ENCODE results near the gene PPT1. TPM values are rescaled to one million over a fixed set of nuclear protein-coding genes. Genes with fewer than 3 reads are reported as not detected.

PPT1 gene
- total RNA-seq, 1 donor from 2014 or later, result 110 TPM

- Histone ChIP-seq H3K4me1 (no peaks in the 10 kb centered on the region), H3K79me2 (ENCODE audit: low read depth) (no peaks in the 10 kb centered on the region), H3K4me2 (no peak overlapping the region), H3K27ac (no peak overlapping the region), H4K20me1 (ENCODE audit: low read depth) (no peaks in the 10 kb centered on the region), H3K9me3 (ENCODE audit: low read depth) (no peaks in the 10 kb centered on the region), H3K9ac (no peak overlapping the region), H3F3A (ENCODE audit: low read depth) (peaks cover 12% of the 10 kb centered on the region), H2AFZ (replicated peaks) (no peak overlapping the region), H3K4me3 (no peak overlapping the region), H3K27me3 (no peaks in the 10 kb centered on the region), H3K36me3 (no peaks in the 10 kb centered on the region)
- Mint-ChIP-seq H3K9me3 (no peaks in the 10 kb centered on the region), H3K36me3 (no peaks in the 10 kb centered on the region), H3K27ac (no peak overlapping the region), H3K27me3 (ENCODE audit: insufficient read depth, low read depth) (peaks cover 6% of the 10 kb centered on the region), H3K4me1 (peaks cover 11% of the 10 kb centered on the region), H3K4me3 (no peak overlapping the region)
- TF ChIP-seq CTCF (IDR thresholded peaks at IDR 0.05), result no peak
- TF ChIP-seq EZH2 (IDR thresholded peaks at IDR 0.05), result no peak
- TF ChIP-seq EZH2phosphoT487 (IDR thresholded peaks at IDR 0.05), result no peak
- no peak for DNase-seq (ENCODE audit: low spot score)
Measured at GRCh38 chr1:40034869-40035268, 62.2 kb downstream of the PPT1 start.

- H3K4me3 Mint-ChIP-seq, result no peak overlapping the region
- H3K9me3 Mint-ChIP-seq, result no peaks in the 10 kb centered on the region
- no peaks in the 10 kb centered on the region for H3K4me1 Mint-ChIP-seq
- Histone ChIP-seq H2AFZ (replicated peaks) (no peak overlapping the region), H3K4me1 (no peaks in the 10 kb centered on the region), H3K27ac (no peak overlapping the region), H4K20me1 (ENCODE audit: low read depth) (no peaks in the 10 kb centered on the region), H3K9ac (no peak overlapping the region), H3K4me3 (no peak overlapping the region), H3K9me3 (ENCODE audit: low read depth) (no peaks in the 10 kb centered on the region), H3K79me2 (ENCODE audit: low read depth) (no peaks in the 10 kb centered on the region), H3F3A (ENCODE audit: low read depth) (no peaks in the 10 kb centered on the region), H3K27me3 (peaks cover 4% of the 10 kb centered on the region), H3K36me3 (no peaks in the 10 kb centered on the region), H3K4me2 (no peak overlapping the region)
- H3K36me3 Mint-ChIP-seq, result no peaks in the 10 kb centered on the region
- peaks cover 2% of the 10 kb centered on the region for H3K27me3 Mint-ChIP-seq (ENCODE audit: insufficient read depth, low read depth)
- no peak overlapping the region for H3K27ac Mint-ChIP-seq
- no peak for TF ChIP-seq EZH2 (IDR thresholded peaks at IDR 0.05)
- TF ChIP-seq CTCF (IDR thresholded peaks at IDR 0.05), result peak; percentile 87
- peak; percentile 71 for DNase-seq (ENCODE audit: low spot score)
Measured at GRCh38 chr1:40032240-40032891, 64.7 kb downstream of the PPT1 start.

- Mint-ChIP-seq H3K9me3 (peaks cover 2% of the 10 kb centered on the region), H3K36me3 (no peaks in the 10 kb centered on the region), H3K4me1 (no peaks in the 10 kb centered on the region), H3K27ac (no peak overlapping the region), H3K4me3 (no peak overlapping the region), H3K27me3 (ENCODE audit: insufficient read depth, low read depth) (peaks cover 2% of the 10 kb centered on the region)
- no peaks in the 10 kb centered on the region for H3K4me1 ChIP-seq
- H3K9ac ChIP-seq, result no peak overlapping the region
- no peaks in the 10 kb centered on the region for H3K9me3 ChIP-seq (ENCODE audit: low read depth)
- TF ChIP-seq CTCF (IDR thresholded peaks at IDR 0.05) (no peak), EZH2 (IDR thresholded peaks at IDR 0.05) (no peak), EZH2phosphoT487 (IDR thresholded peaks at IDR 0.05) (no peak)
- H3K27ac ChIP-seq, result no peak overlapping the region
- no peak overlapping the region for H3K4me2 ChIP-seq
- no peak overlapping the region for H2AFZ ChIP-seq (replicated peaks)
- H3K27me3 ChIP-seq, result peaks cover 4% of the 10 kb centered on the region
- H3K4me3 ChIP-seq, result no peak overlapping the region
- no peak for DNase-seq (ENCODE audit: low spot score)
- H3K36me3 ChIP-seq, result no peaks in the 10 kb centered on the region
- H3K79me2 ChIP-seq (ENCODE audit: low read depth), result no peaks in the 10 kb centered on the region
- H4K20me1 ChIP-seq (ENCODE audit: low read depth), result no peaks in the 10 kb centered on the region
- no peaks in the 10 kb centered on the region for H3F3A ChIP-seq (ENCODE audit: low read depth)
Measured at GRCh38 chr1:40030528-40031135, 66.4 kb downstream of the PPT1 start.

All from neural progenitor cell (in vitro differentiated cells).